Heart right ventricle (tissue), 16 donors: Measurements from ENCODE around the gene SLC38A11. TPM values are rescaled to one million over a fixed set of nuclear protein-coding genes. Genes with fewer than 3 reads are reported as not detected.
"Not testable (repeated sequence)": the region's sequence is repeated elsewhere in the genome, so short reads cannot be mapped to it uniquely, and the experiment has no call there.

Source experiments
- ATAC-seq, 8 donors: fragments of 200-7000 bp; cut with Tn5 transposase; one replicate each; pipeline ENCODE4 v1.9.1; 2020; ENCODE audit warnings: mild to moderate bottlenecking in 8 of 8, moderate library complexity in 8 of 8, moderate number of reproducible peaks in 1 of 8
- DNase-seq, 2 donors: peaks; one replicate each; pipeline ENCODE4 v3.0.0-alpha.2; 2020
- H3K27ac ChIP-seq, 10 donors: fragments of 200-600 bp; sonication (generic) in 2 of 10; one replicate each; pipeline versions ENCODE4 v1.5.0 to v1.8.0; 2020 to 2022; ENCODE audit warnings: mild to moderate bottlenecking in 3 of 10
- H3K27me3 ChIP-seq, 7 donors: fragments of 200-600 bp; one replicate each; pipeline ENCODE4 v1.8.0; 2021 to 2022; ENCODE audit warnings: mild to moderate bottlenecking in 2 of 7
- H3K36me3 ChIP-seq, 9 donors: fragments of 200-600 bp; sonication (generic) in 1 of 9; one replicate each; pipeline versions ENCODE4 v1.5.0 to v1.8.0; 2020 to 2022; ENCODE audit warnings: mild to moderate bottlenecking in 2 of 9
- H3K4me1 ChIP-seq, 9 donors: fragments of 200-600 bp; sonication (generic) in 1 of 9; one replicate each; pipeline versions ENCODE4 v1.5.0 to v1.8.0; 2020 to 2022; ENCODE audit warnings: mild to moderate bottlenecking in 4 of 9
- H3K4me3 ChIP-seq, 10 donors: fragments of 200-600 bp; sonication (generic) in 2 of 10; one replicate each; pipeline versions ENCODE4 v1.5.0 to v1.8.0; 2020 to 2022; ENCODE audit warnings: mild to moderate bottlenecking in 7 of 10, moderate library complexity in 2 of 10
- H3K9me3 ChIP-seq, 11 donors: fragments of 200-600 bp in 10 of 11; sonication (generic) in 2 of 11; one replicate each; pipeline versions ENCODE4 v1.5.0 to v1.8.0; 2013 to 2022; ENCODE audit warnings: mild to moderate bottlenecking in 2 of 11, control low read depth in 1 of 11, moderate library complexity in 1 of 11
- WGBS, 2 donors: extraction: QIAGEN DNeasy Blood & Tissue Kit; methylation state at CpG; one replicate each; pipeline ENCODE4 v1.1.7; 2013; ENCODE audit warnings: inconsistent platforms in 1 of 2; 5-methylcytosine and 5-hydroxymethylcytosine counted together
- intact Hi-C, 10 donors: fragments of 100-400 bp; cut with DNase I; formaldehyde crosslinking; loops; one replicate each; pipeline versions ENCODE4 v1.11.1 to v1.14.2; 2022
- polyA plus RNA-seq, 2 donors: library from polyadenylated mRNA; stranded (reverse); fragments of 200-250 nt; gene quantifications; one replicate each; pipeline ENCODE4 v1.2.3, GENCODE V29; 2013
- total RNA-seq, 10 donors: library from RNA; stranded (reverse); fragmentation: NEBNext Ultra II Directional in 3 of 10; extraction: Animal tissue kit (Norgen Biotek cat#: 25700) in 3 of 10; gene quantifications; one replicate each; pipeline versions ENCODE4 v1.2.1 to v1.2.4, GENCODE V29; 2021 to 2023
- TF ChIP-seq, protein P1 (sequence below), 9 donors: fragments of 200-600 bp; sonication (generic) in 2 of 9; IDR thresholded peaks; one replicate each; pipeline versions ENCODE4 v1.5.0 to v1.8.0; 2021 to 2022; ENCODE audit warnings: antibody characterized with exemption in 9 of 9, mild to moderate bottlenecking in 5 of 9, moderate library complexity in 1 of 9
- donor health status: Arrhythmogenic right ventricular cardiomyopathy.
- donor health status: ischemic (EF 13 %, LVEDD 7.1; RV severe dilation, severe dysfunction).
- donor health status: healthy with polysubstance abuse.
- donor health status: DM: no; HTN: yes; CAD: no.
- donor health status: DM: no; HTN: no; CAD: no.
- donor health status: ischemic (EF 25% LVEDD 6.9; RV normal size, moderate dysfunction).
- donor health status: ischemic (EF 25% LVEDD 5.7; RV mildly dilated, moderate dysfunction).
- donor health status: healthy.
- donor health status: DM: yes; HTN: yes; CAD: no.
- donor health status: Ischemic cardiomyopathy.
- donor health status: ischemic (EF 35%, LVEDD 5.7; RV mildly dilated, moderate dysfunction).
- donor health status: nonischemic (EF 11% LVEDD 7.7; RV severe dilation, severe dysfunction).
- donor health status: DM: yes; HTN: yes; CAD: no.
- donor health status: PGD.
- donor health status: ischemic (EF 29% LVEDD 5.4; RV normal size, mild dysfunction).
- donor health status: nonischemic (EF 23%, LVEDD 6.1; RV moderate dilation, normal function).

The SLC38A11 gene
- total and polyA plus RNA-seq, 12 donors, result 0.11 to 3.0 (median 0.45) TPM; not detected in 1

DNA sequence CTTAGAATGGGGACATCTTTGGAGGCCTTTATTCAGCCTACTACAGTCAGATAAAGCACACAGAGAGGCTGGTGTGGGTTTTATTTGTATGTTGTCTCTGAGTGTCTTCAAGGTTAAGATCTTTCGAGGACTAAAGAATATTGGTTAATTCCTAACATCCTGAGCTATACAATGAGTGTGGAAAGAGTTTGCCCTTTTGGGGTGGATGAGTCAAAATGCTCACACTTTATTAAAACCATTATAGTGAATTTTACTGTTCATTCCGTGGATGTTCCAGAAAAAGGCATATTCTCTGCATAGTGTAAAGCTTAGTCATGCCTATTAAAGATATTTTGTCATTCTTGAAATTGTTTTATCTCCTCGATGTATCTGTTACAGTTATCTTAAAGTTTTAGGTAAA is 29.1 kb upstream of the SLC38A11 start:
- no peaks in the 10 kb centered on the region for H3K36me3 ChIP-seq
- TF ChIP-seq, protein P1, sequence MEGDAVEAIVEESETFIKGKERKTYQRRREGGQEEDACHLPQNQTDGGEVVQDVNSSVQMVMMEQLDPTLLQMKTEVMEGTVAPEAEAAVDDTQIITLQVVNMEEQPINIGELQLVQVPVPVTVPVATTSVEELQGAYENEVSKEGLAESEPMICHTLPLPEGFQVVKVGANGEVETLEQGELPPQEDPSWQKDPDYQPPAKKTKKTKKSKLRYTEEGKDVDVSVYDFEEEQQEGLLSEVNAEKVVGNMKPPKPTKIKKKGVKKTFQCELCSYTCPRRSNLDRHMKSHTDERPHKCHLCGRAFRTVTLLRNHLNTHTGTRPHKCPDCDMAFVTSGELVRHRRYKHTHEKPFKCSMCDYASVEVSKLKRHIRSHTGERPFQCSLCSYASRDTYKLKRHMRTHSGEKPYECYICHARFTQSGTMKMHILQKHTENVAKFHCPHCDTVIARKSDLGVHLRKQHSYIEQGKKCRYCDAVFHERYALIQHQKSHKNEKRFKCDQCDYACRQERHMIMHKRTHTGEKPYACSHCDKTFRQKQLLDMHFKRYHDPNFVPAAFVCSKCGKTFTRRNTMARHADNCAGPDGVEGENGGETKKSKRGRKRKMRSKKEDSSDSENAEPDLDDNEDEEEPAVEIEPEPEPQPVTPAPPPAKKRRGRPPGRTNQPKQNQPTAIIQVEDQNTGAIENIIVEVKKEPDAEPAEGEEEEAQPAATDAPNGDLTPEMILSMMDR (IDR thresholded peaks at IDR 0.05), result no peak
- no peaks in the 10 kb centered on the region for H3K27me3 ChIP-seq
- no peak for ATAC-seq
- H3K4me3 ChIP-seq, result no peak overlapping the region
- peaks cover 0 to 7% (median 0%) of the 10 kb centered on the region in 9 donors for H3K4me1 ChIP-seq
- no peak overlapping the region for H3K27ac ChIP-seq
- intact Hi-C loops, result loop anchor here in 1 of 10 donors (10.0 kb wide), 1 partner anchor 250 kb away; no protein-coding TSS in a partner anchor
- no peaks in the 10 kb centered on the region for H3K9me3 ChIP-seq
- no peak for DNase-seq
- WGBS, 2 donors, result 90 to 91% methylated on average over 3 of the region's 3 CpGs

DNA sequence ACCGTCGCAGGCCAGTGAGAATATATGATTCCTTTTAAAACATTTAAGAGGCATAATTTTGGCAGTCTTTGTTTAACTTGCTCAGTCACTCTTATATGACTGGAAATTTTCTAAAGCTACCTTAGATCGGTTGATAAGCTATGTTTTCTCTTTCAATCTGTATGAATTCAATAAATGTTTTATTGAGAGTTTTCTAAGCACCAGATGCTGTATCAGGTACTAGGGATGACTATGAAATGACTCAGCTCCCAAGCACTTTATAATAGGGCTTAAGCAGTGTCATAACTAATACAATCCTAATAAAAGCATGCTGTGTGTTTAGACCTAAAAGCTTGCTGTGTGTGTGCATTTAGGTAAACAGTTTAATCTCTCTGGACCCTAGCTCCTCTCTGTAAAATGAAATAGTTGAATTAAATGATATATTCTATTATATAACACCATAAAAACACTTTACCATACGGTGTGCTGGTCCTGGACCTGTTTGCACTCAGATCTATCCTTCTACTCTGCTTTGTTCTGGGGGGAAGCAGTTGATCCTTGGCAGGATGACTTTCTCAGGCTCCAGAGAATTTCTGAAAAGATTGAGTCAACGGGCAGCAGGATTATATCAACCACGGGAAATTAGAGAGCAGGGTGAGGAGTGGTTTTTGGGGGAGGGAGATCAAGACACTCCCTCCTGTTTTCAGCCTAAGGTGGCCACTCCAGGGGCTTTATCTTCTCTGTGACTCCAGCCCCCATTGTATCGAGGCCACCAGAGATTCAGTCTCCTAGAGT is 26.1 kb upstream of the SLC38A11 start:
- no peaks in the 10 kb centered on the region for H3K9me3 ChIP-seq
- no peak for ATAC-seq
- 73 to 76% methylated on average over 7 of the region's 7 CpGs for WGBS, 2 donors
- TF ChIP-seq, protein P1 (IDR thresholded peaks at IDR 0.05), result no peak
- H3K27ac ChIP-seq, result no peak overlapping the region
- intact Hi-C loops, result loop anchor here in 1 of 10 donors (10.0 kb wide), 1 partner anchor 247 kb away; no protein-coding TSS in a partner anchor
- no peaks in the 10 kb centered on the region for H3K27me3 ChIP-seq
- no peak for DNase-seq
- H3K4me1 ChIP-seq, result peaks cover 0 to 7% (median 0%) of the 10 kb centered on the region in 9 donors
- no peak overlapping the region for H3K4me3 ChIP-seq
- H3K36me3 ChIP-seq, result no peaks in the 10 kb centered on the region

DNA sequence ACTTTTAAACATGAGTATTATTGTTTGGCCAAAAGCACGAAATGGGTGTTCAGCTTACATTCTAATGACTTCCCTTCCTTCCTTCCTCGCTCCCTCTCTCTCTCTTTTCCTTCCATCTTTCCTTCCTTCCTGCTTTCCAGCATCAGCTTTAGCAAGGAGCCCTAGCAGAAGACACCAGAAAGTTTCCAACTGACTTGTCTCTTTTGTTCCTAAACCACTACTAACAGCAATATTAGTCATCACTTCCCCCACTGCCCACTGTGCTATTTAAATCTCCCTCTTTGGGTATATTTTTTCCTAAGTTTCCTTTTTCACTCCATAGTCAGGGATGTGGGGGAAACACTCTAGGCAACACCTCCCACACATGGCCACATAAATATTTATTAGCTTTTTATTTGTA is 25.4 kb upstream of the SLC38A11 start:
- not testable (repeated sequence) for DNase-seq, H3K27me3 ChIP-seq, H3K4me3 ChIP-seq, H3K9me3 ChIP-seq, H3K27ac ChIP-seq, H3K4me1 ChIP-seq, H3K36me3 ChIP-seq
- ATAC-seq, result peak in 1 of 8 donors; percentile 22
- intact Hi-C loops, result loop anchor here in 1 of 10 donors (10.0 kb wide), 1 partner anchor 246 kb away; no protein-coding TSS in a partner anchor
- 50 to 53% methylated on average over 2 of the region's 2 CpGs for WGBS, 2 donors

DNA sequence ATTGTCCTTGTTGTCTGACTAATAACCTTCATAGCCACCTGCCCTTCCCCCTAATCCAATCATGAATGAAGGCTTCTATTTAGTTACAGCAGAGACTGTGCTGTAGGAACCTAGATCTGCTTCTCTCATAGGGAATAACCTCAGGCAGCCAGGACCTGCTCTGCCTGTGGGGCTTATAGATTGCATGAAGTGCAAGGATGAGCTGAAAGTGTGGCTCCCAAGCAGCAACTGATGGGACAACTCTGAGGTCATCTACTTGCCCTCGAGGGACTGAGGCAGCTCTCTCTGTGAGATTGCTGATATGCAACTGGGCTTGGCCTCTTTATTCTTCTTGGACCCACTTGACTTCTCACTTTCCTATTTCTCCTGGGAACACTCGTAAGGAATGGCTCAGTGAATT is 23.8 kb upstream of the SLC38A11 start:
- Histone ChIP-seq H3K27ac (no peak overlapping the region), H3K4me3 (no peak overlapping the region), H3K4me1 (peaks cover 0 to 17% (median 0%) of the 10 kb centered on the region in 9 donors), H3K36me3 (no peaks in the 10 kb centered on the region), H3K27me3 (no peaks in the 10 kb centered on the region), H3K9me3 (no peaks in the 10 kb centered on the region)
- WGBS, 2 donors, result 58 to 67% methylated on average over 2 of the region's 2 CpGs
- ATAC-seq (no peak), DNase-seq (no peak)
- TF ChIP-seq, protein P1 (IDR thresholded peaks at IDR 0.05), result no peak
- intact Hi-C loops, result no loop called here

DNA sequence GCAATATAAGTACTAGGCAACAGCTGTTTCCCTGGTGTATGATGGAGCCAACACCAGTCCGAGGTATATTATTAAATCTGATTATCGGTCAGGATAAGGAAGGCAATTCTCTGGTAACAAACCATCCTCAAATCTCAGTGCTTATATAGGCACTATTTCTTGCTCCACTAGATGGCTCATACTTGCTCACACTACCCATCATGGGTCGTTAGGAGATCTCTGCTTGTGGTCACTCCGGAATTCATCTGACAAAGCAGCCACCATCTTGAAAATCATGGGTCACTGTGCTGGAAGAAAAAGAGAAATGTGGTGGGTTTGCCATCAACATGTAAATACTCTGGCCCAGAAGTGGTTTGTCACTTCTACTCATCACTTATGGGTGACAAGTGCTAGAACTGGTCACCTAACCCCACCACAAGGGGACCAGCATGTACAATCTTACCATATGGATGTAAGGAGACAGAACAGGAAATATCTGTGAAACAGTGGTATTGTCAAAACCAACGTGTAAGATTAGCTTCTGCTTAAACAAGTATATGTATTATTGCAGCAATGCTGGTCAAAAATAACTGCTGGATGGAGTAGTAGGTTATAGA is 21.6 kb upstream of the SLC38A11 start:
- DNase-seq, H3K36me3 ChIP-seq, H3K27me3 ChIP-seq, H3K27ac ChIP-seq, intact Hi-C loops, H3K4me3 ChIP-seq, H3K9me3 ChIP-seq, ATAC-seq: not testable (repeated sequence)
- WGBS, 2 donors, result 62 to 70% methylated on average over 5 of the region's 5 CpGs
- peaks cover 0 to 17% (median 0%) of the 10 kb centered on the region in 9 donors for H3K4me1 ChIP-seq
